Activated CD4-positive, alpha-beta T cell treated with anti-CD3 and anti-CD28 coated beads, Interleukin-2, amount 10 ng/mL, durations not matched to agents 24 days and 14 days (primary cell): ENCODE measurements around the gene TUFT1. TPM values are rescaled to one million over a fixed set of nuclear protein-coding genes. Genes with fewer than 3 reads are reported as not detected.
A peak's percentile ranks its signal among the peaks of the same experiment; 100 is the strongest.
"Not testable (repeated sequence)": the region's sequence is repeated elsewhere in the genome, so short reads cannot be mapped to it uniquely, and the experiment has no call there.

Experiments used
- DNase-seq: peaks from one replicate; pipeline ENCODE4 v3.0.0; 2022
- H3K27ac Mint-ChIP-seq: one replicate; pipeline ENCODE4 v1.8.0; 2022; ENCODE audit warnings: mild to moderate bottlenecking, mixed read lengths
- H3K27me3 Mint-ChIP-seq: one replicate; pipeline ENCODE4 v1.8.0; 2022; ENCODE audit warnings: mixed read lengths
- H3K36me3 Mint-ChIP-seq: one replicate; pipeline ENCODE4 v1.8.0; 2022; ENCODE audit warnings: low read depth, mild to moderate bottlenecking, mixed read lengths
- H3K4me1 Mint-ChIP-seq: one replicate; pipeline ENCODE4 v1.8.0; 2021; ENCODE audit warnings: mixed read lengths
- H3K4me3 Mint-ChIP-seq: one replicate; pipeline ENCODE4 v1.8.0; 2022; ENCODE audit warnings: mild to moderate bottlenecking, moderate library complexity, mixed read lengths
- H3K9me3 Mint-ChIP-seq: one replicate; pipeline ENCODE4 v1.8.0; 2021; ENCODE audit warnings: mixed read lengths
- intact Hi-C: fragments of 100-400 bp; cut with micrococcal nuclease; formaldehyde crosslinking; loops from one replicate; pipeline ENCODE4 v1.15.1; 2023
- total RNA-seq: library from RNA; stranded (reverse); gene quantifications from 2 replicates; pipeline ENCODE4 v1.2.3, GENCODE V29; 2022

The TUFT1 gene
- total RNA-seq, 1 donor from 2014 or later: 1.7 TPM

GRCh38 chr1:151518936-151519335 lies 21.2 kb upstream of the TUFT1 start:
- Mint-ChIP-seq H3K36me3 (no peaks in the 10 kb centered on the region), H3K4me1 (peaks cover 5% of the 10 kb centered on the region), H3K4me3 (no peak overlapping the region), H3K27ac (no peak overlapping the region), H3K27me3 (peaks cover 5% of the 10 kb centered on the region), H3K9me3 (no peaks in the 10 kb centered on the region)
- no peak for DNase-seq
- intact Hi-C loops: no loop called here

DNA sequence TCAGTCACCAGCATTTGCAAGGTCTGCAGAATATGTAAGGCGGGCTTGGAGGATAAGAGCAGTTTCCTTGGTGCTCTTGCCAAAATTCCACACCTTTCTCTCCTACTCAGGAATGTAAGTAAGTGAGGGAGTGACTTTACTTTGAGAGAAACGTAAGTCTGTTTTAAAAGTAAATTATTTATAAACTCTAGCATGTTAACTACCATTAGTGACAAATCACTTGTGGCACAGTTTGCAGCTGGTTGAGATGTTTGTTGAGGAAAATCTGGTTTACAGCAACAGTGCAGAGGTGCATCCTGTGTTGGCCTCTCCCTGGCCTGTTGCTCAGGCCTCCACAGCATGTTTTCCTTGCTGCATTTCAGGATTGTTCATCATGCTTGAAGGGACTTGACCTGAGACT lies 20.4 kb upstream of the TUFT1 start:
- Mint-ChIP-seq H3K9me3 (no peaks in the 10 kb centered on the region), H3K27ac (no peak overlapping the region), H3K36me3 (no peaks in the 10 kb centered on the region), H3K4me3 (no peak overlapping the region), H3K4me1 (peaks cover 3% of the 10 kb centered on the region), H3K27me3 (peaks cover 2% of the 10 kb centered on the region)
- DNase-seq: no peak
- intact Hi-C loops: no loop called here

DNA sequence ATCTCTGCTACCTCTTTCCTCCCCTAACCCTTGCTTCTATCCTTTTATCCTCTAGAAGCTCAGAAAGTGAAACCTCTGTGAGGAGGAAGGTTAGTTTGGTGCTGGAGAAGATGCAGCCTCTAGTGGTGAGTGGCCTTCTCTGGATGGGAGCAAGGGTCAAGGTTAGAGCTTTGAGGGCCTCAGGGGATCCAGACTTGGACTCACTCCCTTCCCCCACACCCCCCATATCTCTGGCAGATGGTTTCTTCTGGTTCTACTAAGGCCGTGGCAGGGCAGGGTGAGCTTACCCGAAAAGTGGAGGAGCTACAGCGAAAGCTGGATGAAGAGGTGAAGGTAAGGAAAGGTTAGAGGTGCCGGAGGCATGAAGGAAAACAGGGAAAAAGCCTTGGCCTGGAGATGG lies 19.8 kb upstream of the TUFT1 start:
- Mint-ChIP-seq H3K36me3 (no peaks in the 10 kb centered on the region), H3K4me3 (no peak overlapping the region), H3K27ac (no peak overlapping the region), H3K27me3 (peaks cover 2% of the 10 kb centered on the region), H3K9me3 (no peaks in the 10 kb centered on the region), H3K4me1 (peaks cover 3% of the 10 kb centered on the region)
- DNase-seq: no peak
- intact Hi-C loops: no loop called here

DNA sequence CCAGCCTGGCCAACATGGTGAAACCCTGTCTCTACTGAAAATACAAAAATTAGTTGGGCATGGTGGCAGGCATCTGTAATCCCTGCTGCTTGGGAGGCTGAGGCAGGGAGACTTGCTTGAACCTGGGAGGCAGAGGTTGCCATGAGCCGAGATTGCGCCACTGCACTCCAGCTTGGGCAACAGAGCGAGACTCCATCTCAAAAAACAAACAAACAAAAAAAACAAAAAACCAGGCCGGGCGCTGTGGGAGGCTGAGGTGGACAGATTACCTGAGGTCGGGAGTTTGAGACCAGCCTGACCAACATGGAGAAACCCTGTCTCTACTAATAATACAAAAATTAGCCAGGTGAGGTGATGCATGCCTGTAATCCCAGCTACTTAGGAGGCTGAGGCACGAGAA lies 17.7 kb upstream of the TUFT1 start:
- DNase-seq, H3K36me3 Mint-ChIP-seq, H3K4me3 Mint-ChIP-seq, H3K27ac Mint-ChIP-seq, H3K4me1 Mint-ChIP-seq, intact Hi-C loops, H3K27me3 Mint-ChIP-seq, H3K9me3 Mint-ChIP-seq: not testable (repeated sequence)

DNA sequence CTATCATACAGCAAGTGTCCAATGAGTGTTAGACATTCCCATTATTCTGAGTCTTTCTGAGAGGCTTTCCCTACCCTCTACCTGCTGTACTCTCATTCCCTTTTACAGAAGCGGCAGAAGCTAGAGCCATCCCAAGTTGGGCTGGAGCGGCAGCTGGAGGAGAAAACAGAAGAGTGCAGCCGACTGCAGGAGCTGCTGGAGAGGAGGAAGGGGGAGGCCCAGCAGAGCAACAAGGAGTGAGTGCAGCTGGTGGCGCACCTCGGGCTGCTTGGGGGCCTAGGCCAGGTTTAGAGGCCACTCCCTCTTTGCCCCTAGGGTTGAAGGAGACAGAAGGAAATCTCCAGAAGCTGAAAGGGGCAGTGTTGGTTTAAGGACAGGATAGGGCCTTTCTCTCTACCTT lies 16.8 kb upstream of the TUFT1 start:
- DNase-seq: no peak
- Mint-ChIP-seq H3K36me3 (no peaks in the 10 kb centered on the region), H3K9me3 (no peaks in the 10 kb centered on the region), H3K27me3 (peaks cover 2% of the 10 kb centered on the region), H3K27ac (no peak overlapping the region), H3K4me1 (peaks cover 5% of the 10 kb centered on the region), H3K4me3 (no peak overlapping the region)
- intact Hi-C loops: no loop called here

DNA sequence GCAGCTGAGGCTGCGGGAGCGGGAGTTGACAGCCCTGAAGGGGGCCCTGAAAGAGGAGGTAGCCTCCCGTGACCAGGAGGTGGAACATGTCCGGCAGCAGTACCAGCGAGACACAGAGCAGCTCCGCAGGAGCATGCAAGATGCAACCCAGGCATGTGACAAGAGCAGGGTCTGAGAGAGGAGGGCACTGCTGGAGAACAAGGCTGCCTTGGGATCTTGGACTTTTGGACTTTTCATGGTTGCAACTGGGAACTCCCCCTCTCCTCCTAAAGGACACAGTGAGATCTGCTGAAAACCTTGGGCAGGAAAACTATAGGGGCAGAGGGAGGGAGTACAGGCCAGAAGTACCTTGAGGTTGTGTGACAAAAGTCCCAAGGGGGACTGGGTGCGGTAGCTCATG lies 15.4 kb upstream of the TUFT1 start:
- H3K27me3 Mint-ChIP-seq: peaks cover 2% of the 10 kb centered on the region
- H3K4me1 Mint-ChIP-seq: peaks cover 5% of the 10 kb centered on the region
- H3K4me3 Mint-ChIP-seq: no peak overlapping the region
- no peak for DNase-seq
- H3K27ac Mint-ChIP-seq: no peak overlapping the region
- H3K9me3 Mint-ChIP-seq: no peaks in the 10 kb centered on the region
- intact Hi-C loops: no loop called here
- no peaks in the 10 kb centered on the region for H3K36me3 Mint-ChIP-seq

DNA sequence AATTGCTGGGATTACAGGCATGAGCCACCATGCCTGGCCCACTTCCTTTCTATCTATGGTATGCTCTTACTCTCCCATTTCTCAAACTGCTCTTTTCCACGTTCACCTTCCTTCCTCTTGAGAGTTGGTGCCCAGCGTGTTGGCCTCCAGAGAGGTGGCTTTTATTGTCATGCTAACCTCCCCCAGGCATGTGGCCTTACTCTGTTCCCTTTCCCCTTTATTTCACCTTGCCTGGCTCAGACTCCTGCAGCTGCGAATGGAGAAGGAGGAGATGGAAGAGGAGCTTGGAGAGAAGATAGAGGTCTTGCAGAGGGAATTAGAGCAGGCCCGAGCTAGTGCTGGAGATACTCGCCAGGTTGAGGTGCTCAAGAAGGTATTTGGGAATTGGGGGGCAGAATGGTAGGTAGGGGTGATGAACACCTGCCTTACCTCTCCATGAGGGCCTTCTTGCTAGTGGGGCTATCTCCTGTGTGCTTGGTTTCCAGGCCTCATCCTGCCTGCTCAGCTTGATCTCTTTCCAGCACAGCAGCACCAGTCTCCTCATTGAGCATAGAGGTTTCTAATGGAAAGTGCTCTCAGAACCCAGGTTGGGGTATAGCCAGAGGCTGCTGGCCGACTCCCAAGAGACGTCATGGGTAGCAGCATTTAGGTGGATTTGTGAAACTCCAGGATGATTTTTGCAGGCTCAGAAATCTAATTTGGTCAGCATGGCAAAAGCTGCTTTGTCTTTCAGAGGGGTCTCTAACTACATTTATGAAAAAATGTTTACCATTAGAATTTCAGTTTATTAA lies 13.2 kb upstream of the TUFT1 start:
- Mint-ChIP-seq H3K27ac (no peak overlapping the region), H3K36me3 (no peaks in the 10 kb centered on the region), H3K9me3 (no peaks in the 10 kb centered on the region), H3K27me3 (peaks cover 2% of the 10 kb centered on the region), H3K4me1 (peaks cover 2% of the 10 kb centered on the region), H3K4me3 (no peak overlapping the region)
- intact Hi-C loops: no loop called here
- DNase-seq: no peak

DNA sequence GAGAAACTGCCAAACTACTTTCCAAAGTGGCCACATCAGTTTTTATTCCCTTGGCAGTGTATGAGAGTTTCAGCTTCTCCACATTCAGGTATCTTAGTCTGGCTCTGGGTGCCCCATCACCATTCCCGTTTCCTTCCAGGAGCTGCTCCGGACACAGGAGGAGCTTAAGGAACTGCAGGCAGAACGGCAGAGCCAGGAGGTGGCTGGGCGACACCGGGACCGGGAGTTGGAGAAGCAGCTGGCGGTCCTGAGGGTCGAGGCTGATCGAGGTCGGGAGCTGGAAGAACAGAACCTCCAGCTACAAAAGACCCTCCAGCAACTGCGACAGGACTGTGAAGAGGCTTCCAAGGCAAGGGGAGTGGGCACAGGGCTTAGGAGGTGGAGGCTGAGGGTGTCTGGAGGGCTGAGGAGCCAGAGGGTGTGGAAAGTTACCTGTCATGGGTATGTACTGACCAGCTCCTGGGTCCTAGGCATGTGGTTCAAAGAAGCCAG lies 10.9 kb upstream of the TUFT1 start:
- Mint-ChIP-seq H3K27ac (no peak overlapping the region), H3K4me1 (peaks cover 2% of the 10 kb centered on the region), H3K27me3 (peaks cover 2% of the 10 kb centered on the region), H3K4me3 (no peak overlapping the region), H3K36me3 (no peaks in the 10 kb centered on the region), H3K9me3 (no peaks in the 10 kb centered on the region)
- no peak for DNase-seq
- intact Hi-C loops: no loop called here

- Mint-ChIP-seq H3K27ac (no peak overlapping the region), H3K36me3 (no peaks in the 10 kb centered on the region), H3K4me3 (no peak overlapping the region), H3K9me3 (no peaks in the 10 kb centered on the region), H3K4me1 (peaks cover 3% of the 10 kb centered on the region), H3K27me3 (peaks cover 2% of the 10 kb centered on the region)
- intact Hi-C loops: no loop called here
- no peak for DNase-seq
Measured at GRCh38 chr1:151529781-151530180, 10.3 kb upstream of the TUFT1 start.

DNA sequence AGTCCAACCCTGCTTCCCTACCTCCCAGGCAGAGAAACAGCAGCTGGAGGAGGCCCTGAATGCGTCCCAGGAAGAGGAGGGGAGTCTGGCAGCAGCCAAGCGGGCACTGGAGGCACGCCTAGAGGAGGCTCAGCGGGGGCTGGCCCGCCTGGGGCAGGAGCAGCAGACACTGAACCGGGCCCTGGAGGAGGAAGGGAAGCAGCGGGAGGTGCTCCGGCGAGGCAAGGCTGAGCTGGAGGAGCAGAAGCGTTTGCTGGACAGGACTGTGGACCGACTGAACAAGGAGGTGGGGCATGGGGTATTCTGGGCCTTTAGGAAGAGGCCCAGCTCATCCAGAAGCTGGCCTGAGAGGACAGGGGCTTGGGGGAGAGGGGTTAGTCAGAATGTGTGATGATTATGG lies 9.6 kb upstream of the TUFT1 start:
- DNase-seq: no peak
- Mint-ChIP-seq H3K27ac (no peak overlapping the region), H3K27me3 (peaks cover 3% of the 10 kb centered on the region), H3K36me3 (no peaks in the 10 kb centered on the region), H3K4me3 (no peak overlapping the region), H3K9me3 (no peaks in the 10 kb centered on the region), H3K4me1 (peaks cover 3% of the 10 kb centered on the region)
- intact Hi-C loops: no loop called here

- no peaks in the 10 kb centered on the region for H3K36me3 Mint-ChIP-seq
- no peak overlapping the region for H3K27ac Mint-ChIP-seq
- DNase-seq: no peak
- H3K4me1 Mint-ChIP-seq: peaks cover 2% of the 10 kb centered on the region
- H3K4me3 Mint-ChIP-seq: no peak overlapping the region
- intact Hi-C loops: loop anchor here (1.0 kb wide), 1 partner anchor 201 kb away; no protein-coding TSS in a partner anchor
- peaks cover 3% of the 10 kb centered on the region for H3K27me3 Mint-ChIP-seq
- H3K9me3 Mint-ChIP-seq: no peaks in the 10 kb centered on the region
Measured at GRCh38 chr1:151533870-151534269, 6.2 kb upstream of the TUFT1 start.

- no peak overlapping the region for H3K4me3 Mint-ChIP-seq
- peaks cover 4% of the 10 kb centered on the region for H3K4me1 Mint-ChIP-seq
- intact Hi-C loops: loop anchor here (1.0 kb wide), 1 partner anchor 201 kb away; no protein-coding TSS in a partner anchor
- DNase-seq: peak; percentile 94
- no peak overlapping the region for H3K27ac Mint-ChIP-seq
- H3K27me3 Mint-ChIP-seq: peaks cover 3% of the 10 kb centered on the region
- H3K36me3 Mint-ChIP-seq: no peaks in the 10 kb centered on the region
- no peaks in the 10 kb centered on the region for H3K9me3 Mint-ChIP-seq
Measured at GRCh38 chr1:151534662-151535278, 5.3 kb upstream of the TUFT1 start.

DNA sequence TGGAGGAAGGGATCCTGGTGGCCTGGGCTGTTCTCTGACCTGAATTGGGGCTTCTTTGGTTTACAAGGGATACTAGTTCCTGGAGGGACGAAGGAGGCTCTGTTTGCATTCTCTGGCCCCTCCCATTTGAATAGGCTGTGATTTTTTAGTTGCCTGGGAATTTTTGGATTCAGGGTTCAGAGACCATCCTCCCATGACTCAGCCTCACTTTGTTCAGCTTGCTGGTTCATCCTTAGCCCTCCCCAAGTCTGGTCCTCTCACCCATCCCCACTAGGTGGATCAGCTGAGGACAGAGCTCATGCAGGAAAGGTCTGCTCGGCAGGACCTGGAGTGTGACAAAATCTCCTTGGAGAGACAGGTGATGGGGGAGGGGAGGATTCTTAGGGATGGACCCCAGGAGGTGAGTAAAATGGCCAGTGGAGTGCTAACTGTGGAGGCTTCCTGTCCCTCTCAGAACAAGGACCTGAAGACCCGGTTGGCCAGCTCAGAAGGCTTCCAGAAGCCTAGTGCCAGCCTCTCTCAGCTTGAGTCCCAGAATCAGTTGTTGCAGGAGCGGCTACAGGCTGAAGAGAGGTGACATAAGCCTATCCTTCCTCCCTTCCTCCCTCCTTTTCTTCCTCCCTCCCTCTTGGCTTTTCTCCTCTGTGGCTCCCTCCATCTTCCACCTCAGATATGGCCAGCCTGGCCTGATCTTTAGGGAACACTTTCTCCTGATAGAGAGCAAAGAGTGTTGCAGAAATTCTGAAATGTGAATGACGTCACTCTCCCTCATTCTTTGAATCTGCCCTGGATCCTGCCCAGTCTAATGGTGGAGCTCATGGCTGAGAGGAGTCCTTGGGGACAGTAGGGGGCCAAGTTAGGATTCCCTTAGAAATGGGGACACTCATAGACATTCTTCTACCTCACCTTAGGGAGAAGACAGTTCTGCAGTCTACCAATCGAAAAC lies 4.5 kb upstream of the TUFT1 start:
- Mint-ChIP-seq H3K9me3 (no peaks in the 10 kb centered on the region), H3K4me1 (peaks cover 8% of the 10 kb centered on the region), H3K27me3 (peaks cover 3% of the 10 kb centered on the region), H3K4me3 (no peak overlapping the region), H3K27ac (no peak overlapping the region), H3K36me3 (no peaks in the 10 kb centered on the region)
- intact Hi-C loops: no loop called here
- DNase-seq: no peak

DNA sequence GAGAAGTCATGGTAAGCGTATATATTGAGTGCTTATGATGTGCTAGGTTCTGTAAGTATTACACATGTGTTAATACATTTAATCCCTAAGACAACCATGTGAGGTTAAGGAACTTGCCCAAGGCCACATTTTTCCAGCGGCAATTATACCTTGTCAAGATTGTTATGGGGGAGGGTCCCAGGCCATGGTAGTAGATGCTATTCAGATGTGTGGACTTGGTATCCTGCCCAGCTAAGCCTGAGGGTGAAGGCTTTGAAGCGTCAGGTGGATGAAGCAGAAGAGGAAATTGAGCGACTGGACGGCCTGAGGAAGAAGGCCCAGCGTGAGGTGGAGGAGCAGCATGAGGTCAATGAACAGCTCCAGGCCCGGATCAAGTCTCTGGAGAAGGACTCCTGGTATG lies 3.6 kb upstream of the TUFT1 start:
- H3K9me3 Mint-ChIP-seq: no peaks in the 10 kb centered on the region
- no peak overlapping the region for H3K4me3 Mint-ChIP-seq
- no peaks in the 10 kb centered on the region for H3K36me3 Mint-ChIP-seq
- intact Hi-C loops: no loop called here
- no peak overlapping the region for H3K27ac Mint-ChIP-seq
- no peak for DNase-seq
- peaks cover 16% of the 10 kb centered on the region for H3K4me1 Mint-ChIP-seq
- peaks cover 6% of the 10 kb centered on the region for H3K27me3 Mint-ChIP-seq
